PFSK-1 (cell line): ENCODE results near the gene PLXNC1.

Source experiments
- FOXP2 ChIP-seq: optimal IDR thresholded peaks from 2 replicates; pipeline ENCODE3; 2011; ENCODE audit warnings: borderline replicate concordance, control low read depth, inconsistent platforms; ENCODE audit not compliant: insufficient read depth; ENCODE audit errors: extremely low read length, extremely low read depth
- POLR2AphosphoS5 ChIP-seq: IDR thresholded peaks from 2 replicates; pipeline ENCODE4 v1.6.1; 2012; ENCODE audit warnings: low read depth, mild to moderate bottlenecking, control low read depth, low read length, moderate library complexity
- REST ChIP-seq, 2 experiments: IDR thresholded peaks; 2 replicates each; pipeline versions ENCODE4 v1.6.1 to v1.8.0; 2011 to 2012; ENCODE audit warnings: low read depth in 2 of 2, low read length in 2 of 2, control low read depth in 1 of 2, inconsistent platforms in 1 of 2, mild to moderate bottlenecking in 1 of 2, moderate library complexity in 1 of 2; ENCODE audit not compliant: insufficient read depth in 1 of 2
- SIN3A ChIP-seq: IDR thresholded peaks from 2 replicates; pipeline ENCODE4 v1.6.1; 2012; ENCODE audit warnings: mild to moderate bottlenecking, low read length, moderate library complexity, borderline replicate concordance; ENCODE audit not compliant: insufficient read depth
- TAF1 ChIP-seq: IDR thresholded peaks from 2 replicates; pipeline ENCODE4 v1.6.1; 2012; ENCODE audit warnings: low read length, control low read depth, borderline replicate concordance; ENCODE audit not compliant: insufficient read depth

Gene PLXNC1

GRCh38 chr12:94304012-94304411, 155.6 kb downstream of the PLXNC1 start:
- TF ChIP-seq TAF1: no peak
- TF ChIP-seq SIN3A: no peak
- TF ChIP-seq FOXP2: no peak
- no peak for TF ChIP-seq REST (IDR thresholded peaks at IDR 0.05; ENCODE audit: insufficient read depth in 1 of 2, low read depth in 2 of 2, low read length in 2 of 2)
- TF ChIP-seq POLR2AphosphoS5: no peak

GRCh38 chr12:94304566-94305061, 156.2 kb downstream of the PLXNC1 start:
- no peak for TF ChIP-seq REST (IDR thresholded peaks at IDR 0.05; ENCODE audit: insufficient read depth in 1 of 2, low read depth in 2 of 2, low read length in 2 of 2)
- no peak for TF ChIP-seq TAF1
- no peak for TF ChIP-seq POLR2AphosphoS5
- no peak for TF ChIP-seq SIN3A
- TF ChIP-seq FOXP2: no peak

- TF ChIP-seq SIN3A (no peak), REST (IDR thresholded peaks at IDR 0.05; ENCODE audit: insufficient read depth in 1 of 2, low read depth in 2 of 2, low read length in 2 of 2) (no peak), POLR2AphosphoS5 (no peak), TAF1 (no peak), FOXP2 (no peak)
Measured at GRCh38 chr12:94305130-94305957, 157.0 kb downstream of the PLXNC1 start.

- TF ChIP-seq FOXP2 (no peak), POLR2AphosphoS5 (no peak), SIN3A (no peak), REST (IDR thresholded peaks at IDR 0.05; ENCODE audit: insufficient read depth in 1 of 2, low read depth in 2 of 2, low read length in 2 of 2) (no peak), TAF1 (no peak)
Measured at GRCh38 chr12:94308612-94309011, 160.2 kb downstream of the PLXNC1 start.
